Liver (tissue), 3 donors: ENCODE results near the gene HCK.

Experiments used
- CTCF ChIP-seq: fragments of 150-350 bp; IDR thresholded peaks from 2 replicates; pipeline ENCODE4 v1.5.1; 2017; ENCODE audit warnings: improper control_type of control experiment, low read depth, low read length; ENCODE audit not compliant: missing input control
- FOXA2 ChIP-seq: IDR thresholded peaks from 2 replicates; pipeline ENCODE4 v1.6.1; 2016; ENCODE audit warnings: antibody characterized with exemption
- GABPA ChIP-seq, 2 donors: IDR thresholded peaks in 1 of 2; conservative IDR thresholded peaks in 1 of 2; 2 replicates each; pipeline ENCODE4 v1.6.1; 2016; ENCODE audit warnings: antibody characterized with exemption in 2 of 2, mild to moderate bottlenecking in 1 of 2, moderate library complexity in 1 of 2
- JUND ChIP-seq, 2 donors: IDR thresholded peaks; 2 replicates each; pipeline ENCODE4 v1.6.1; 2016; ENCODE audit warnings: antibody characterized with exemption in 2 of 2
- RXRA ChIP-seq, 2 donors: IDR thresholded peaks; 2 replicates each; pipeline ENCODE4 v1.6.1; 2017 to 2018; ENCODE audit warnings: antibody characterized with exemption in 2 of 2, mild to moderate bottlenecking in 1 of 2
- SP1 ChIP-seq: IDR thresholded peaks from 2 replicates; pipeline ENCODE4 v1.6.1; 2018; ENCODE audit warnings: antibody characterized with exemption, mild to moderate bottlenecking
- TAF1 ChIP-seq: conservative IDR thresholded peaks from 2 replicates; pipeline ENCODE4 v1.6.1; 2016; ENCODE audit warnings: antibody characterized with exemption, mild to moderate bottlenecking
- TF ChIP-seq, protein P1 (sequence below): IDR thresholded peaks from 2 replicates; pipeline ENCODE4 v1.6.1; 2016; ENCODE audit warnings: antibody characterized with exemption
- TF ChIP-seq, protein P2 (sequence below): IDR thresholded peaks from 2 replicates; pipeline ENCODE4 v1.6.1; 2016; ENCODE audit warnings: antibody characterized with exemption
- donor health status: healthy.
- donor health status: healthy.

DNA sequence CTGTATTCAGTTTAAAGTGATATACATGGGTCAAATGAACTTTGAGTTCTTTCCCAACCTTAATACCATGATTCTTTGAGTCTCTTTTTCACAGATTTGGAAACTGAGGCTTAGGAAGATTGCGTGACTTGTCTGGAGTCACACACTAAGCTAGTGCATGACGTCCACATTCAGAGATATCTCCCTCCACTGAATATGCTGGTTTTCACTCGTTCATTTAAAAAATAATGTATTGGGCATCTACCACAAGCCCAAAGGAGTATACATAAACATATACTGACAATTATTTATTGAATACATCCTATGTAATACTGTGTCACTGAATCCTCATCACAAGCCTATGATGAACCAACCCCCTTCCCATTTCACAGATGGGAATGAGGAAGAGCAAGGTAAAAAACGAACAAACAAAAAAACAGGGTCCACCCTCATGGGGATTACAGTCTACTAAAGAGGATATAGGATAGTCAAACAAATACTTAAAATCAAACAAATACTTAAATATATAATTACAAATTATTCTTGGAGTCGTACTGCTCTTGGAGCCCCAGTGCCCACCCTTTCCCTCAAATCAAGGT is 56.9 kb downstream of the HCK start:
- no peak for TF ChIP-seq CTCF
- no peak for TF ChIP-seq RXRA (IDR thresholded peaks at IDR 0.05)
- TF ChIP-seq, protein P1, sequence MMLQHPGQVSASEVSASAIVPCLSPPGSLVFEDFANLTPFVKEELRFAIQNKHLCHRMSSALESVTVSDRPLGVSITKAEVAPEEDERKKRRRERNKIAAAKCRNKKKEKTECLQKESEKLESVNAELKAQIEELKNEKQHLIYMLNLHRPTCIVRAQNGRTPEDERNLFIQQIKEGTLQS = no peak
- TF ChIP-seq TAF1 = no peak
- no peak for TF ChIP-seq FOXA2
- TF ChIP-seq GABPA (IDR thresholded peaks at IDR 0.05 in 1 of 2, conservative IDR thresholded peaks at IDR 0.05 in 1 of 2) = no peak
- TF ChIP-seq JUND (IDR thresholded peaks at IDR 0.05) = no peak
- no peak for TF ChIP-seq SP1
- TF ChIP-seq, protein P2, sequence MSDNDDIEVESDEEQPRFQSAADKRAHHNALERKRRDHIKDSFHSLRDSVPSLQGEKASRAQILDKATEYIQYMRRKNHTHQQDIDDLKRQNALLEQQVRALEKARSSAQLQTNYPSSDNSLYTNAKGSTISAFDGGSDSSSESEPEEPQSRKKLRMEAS = no peak
